Ovary (tissue), 9 donors: ENCODE measurements around the gene FNDC11. TPM values are rescaled to one million over a fixed set of nuclear protein-coding genes. Genes with fewer than 3 reads are reported as not detected.
"Not testable (repeated sequence)": the region's sequence is repeated elsewhere in the genome, so short reads cannot be mapped to it uniquely, and the experiment has no call there.

Experiments
- DNase-seq, 5 donors: peaks; one replicate each; pipeline ENCODE4 v3.0.0-alpha.2; 2019 to 2020
- H3K27ac ChIP-seq, 2 donors: fragments of 200-600 bp; one replicate each; pipeline versions ENCODE4 v1.5.1 to v1.8.0; 2019 to 2022
- H3K27me3 ChIP-seq: fragments of 200-600 bp; one replicate; pipeline ENCODE4 v1.8.0; 2022
- H3K36me3 ChIP-seq: fragments of 200-600 bp; sonication (generic); one replicate; pipeline ENCODE4 v1.5.1; 2019
- H3K4me1 ChIP-seq: one replicate; pipeline ENCODE4 v1.8.1; 2013; ENCODE audit warnings: mild to moderate bottlenecking, moderate library complexity; ENCODE audit not compliant: insufficient read depth
- H3K4me3 ChIP-seq: fragments of 200-600 bp; sonication (generic); one replicate; pipeline ENCODE4 v1.5.1; 2017
- H3K9me3 ChIP-seq, 2 donors: fragments of 200-600 bp in 1 of 2; sonication (generic) in 1 of 2; one replicate each; pipeline versions ENCODE4 v1.5.1 to v1.8.1; 2013 to 2019; ENCODE audit warnings: mild to moderate bottlenecking in 1 of 2, moderate library complexity in 1 of 2
- CTCF ChIP-seq, 3 donors: fragments of 450-650 bp in 2 of 3; fragments of 200-600 bp in 1 of 3; IDR thresholded peaks; one replicate each; pipeline versions ENCODE4 v1.5.1 to v1.8.0; 2016 to 2022; ENCODE audit warnings: antibody characterized with exemption in 3 of 3, mild to moderate bottlenecking in 1 of 3
- EP300 ChIP-seq: sonication (generic); formaldehyde crosslinking; IDR thresholded peaks from one replicate; pipeline ENCODE4 v1.6.1; 2017; ENCODE audit warnings: antibody characterized with exemption
- POLR2A ChIP-seq: fragments of 450-650 bp; IDR thresholded peaks from one replicate; pipeline ENCODE4 v1.6.1; 2017; ENCODE audit warnings: antibody characterized with exemption, mild to moderate bottlenecking, moderate library complexity
- WGBS, 3 donors: extraction: QIAGEN DNeasy Blood & Tissue Kit in 1 of 3; methylation state at CpG; one replicate each; pipeline versions ENCODE4 v1.1.5 to v1.1.7; 2013 to 2017; 5-methylcytosine and 5-hydroxymethylcytosine counted together
- intact Hi-C, 4 donors: fragments of 100-400 bp; cut with DNase I; formaldehyde crosslinking; loops; one replicate each; pipeline versions ENCODE4 v1.11.0 to v1.15.1; 2022 to 2023
- polyA plus RNA-seq, 2 donors: library from polyadenylated mRNA; stranded (reverse); fragments of 200-250 nt in 1 of 2; fragments of 350-450 nt in 1 of 2; fragmentation: Illumina TruSeq in 1 of 2; extraction: RNeasy Lipid Tissue Mini Kit (QIAGEN cat#74804) in 1 of 2; gene quantifications; one replicate each; pipeline ENCODE4 v1.2.3, GENCODE V29; 2013 to 2014
- total RNA-seq, 7 donors: library from RNA; depleted of rRNA in 2 of 7; stranded (reverse); fragments of >200 nt in 2 of 7; fragmentation: NEBNext Ultra II Directional in 3 of 7; extraction: Animal tissue kit (Norgen Biotek cat#: 25700) in 3 of 7; gene quantifications; one replicate each; pipeline versions ENCODE4 v1.1.0 to v1.2.4, GENCODE V29; 2016 to 2023
- donor health status: DM: no; HTN: no; CAD: no; lungs with moderate emphysema.
- donor health status: DM: no; HTN: no; CAD: no.
- donor health status: Bipolar disorder and iron deficiency.
- donor health status: DM: yes; HTN: yes; CAD: no.
- donor health status: DM: no; HTN: no; CAD: no.
- donor health status: DM: yes; HTN: yes; CAD: no.

Gene FNDC11
- total and polyA plus RNA-seq, 9 donors = 0.10 to 5.5 (median 0.35) TPM; not detected in 2

GRCh38 chr20:63555661-63556381 lies 1.9 kb downstream of the FNDC11 start:
- no peak overlapping the region for H3K4me3 ChIP-seq
- no peaks in the 10 kb centered on the region for H3K27me3 ChIP-seq
- no peaks in the 10 kb centered on the region for H3K9me3 ChIP-seq
- H3K4me1 ChIP-seq = peaks cover 1% of the 10 kb centered on the region
- no peak for DNase-seq
- no peaks in the 10 kb centered on the region for H3K36me3 ChIP-seq
- intact Hi-C loops = loop anchor here in 1 of 4 donors (10.0 kb wide), 1 partner anchor 329 kb away; no protein-coding TSS in a partner anchor
- WGBS, 3 donors = 89 to 93% (median 91%) methylated on average over 33 to 45 of the region's 45 CpGs
- no peak for TF ChIP-seq EP300
- TF ChIP-seq CTCF (IDR thresholded peaks at IDR 0.05) = no peak
- no peak for TF ChIP-seq POLR2A
- H3K27ac ChIP-seq = no peak overlapping the region

GRCh38 chr20:63556873-63557478 lies 3.0 kb downstream of the FNDC11 start:
- Histone ChIP-seq H3K4me1 (peaks cover 1% of the 10 kb centered on the region), H3K36me3 (no peaks in the 10 kb centered on the region), H3K27ac (no peak overlapping the region), H3K27me3 (no peaks in the 10 kb centered on the region), H3K9me3 (no peaks in the 10 kb centered on the region), H3K4me3 (no peak overlapping the region)
- intact Hi-C loops = loop anchor here in 1 of 4 donors (10.0 kb wide), 1 partner anchor 328 kb away; no protein-coding TSS in a partner anchor
- TF ChIP-seq POLR2A = no peak
- no peak for DNase-seq
- 71 to 77% (median 72%) methylated on average over 23 of the region's 23 CpGs for WGBS, 3 donors

- TF ChIP-seq POLR2A = no peak
- no peak overlapping the region for H3K27ac ChIP-seq
- peaks cover 1% of the 10 kb centered on the region for H3K4me1 ChIP-seq
- intact Hi-C loops = loop anchor here in 1 of 4 donors (10.0 kb wide), 1 partner anchor 327 kb away; no protein-coding TSS in a partner anchor
- WGBS, 3 donors = 84 to 93% (median 87%) methylated on average over 19 of the region's 19 CpGs
- H3K36me3 ChIP-seq = no peaks in the 10 kb centered on the region
- no peaks in the 10 kb centered on the region for H3K9me3 ChIP-seq
- no peaks in the 10 kb centered on the region for H3K27me3 ChIP-seq
- DNase-seq = no peak
- H3K4me3 ChIP-seq = no peak overlapping the region
Observed at GRCh38 chr20:63557481-63557891, 3.5 kb downstream of the FNDC11 start.

GRCh38 chr20:63558804-63559484 lies 5.0 kb downstream of the FNDC11 start:
- intact Hi-C loops = loop anchor here in 1 of 4 donors (10.0 kb wide), 1 partner anchor 326 kb away; no protein-coding TSS in a partner anchor
- no peak for TF ChIP-seq CTCF (IDR thresholded peaks at IDR 0.05)
- TF ChIP-seq POLR2A = no peak
- no peak for TF ChIP-seq EP300
- H3K9me3 ChIP-seq = no peaks in the 10 kb centered on the region
- H3K27ac ChIP-seq = no peak overlapping the region
- H3K27me3 ChIP-seq = no peaks in the 10 kb centered on the region
- H3K4me3 ChIP-seq = no peak overlapping the region
- peaks cover 1% of the 10 kb centered on the region for H3K4me1 ChIP-seq
- DNase-seq = no peak
- H3K36me3 ChIP-seq = no peaks in the 10 kb centered on the region
- 92 to 95% (median 94%) methylated on average over 14 of the region's 14 CpGs for WGBS, 3 donors

- not testable (repeated sequence) for H3K36me3 ChIP-seq, H3K27ac ChIP-seq, H3K4me3 ChIP-seq, H3K4me1 ChIP-seq, DNase-seq, H3K9me3 ChIP-seq, H3K27me3 ChIP-seq
- intact Hi-C loops = loop anchor here in 1 of 4 donors (10.0 kb wide), 1 partner anchor 325 kb away; no protein-coding TSS in a partner anchor
- 93 to 96% (median 94%) methylated on average over 31 of the region's 31 CpGs for WGBS, 3 donors
Observed at GRCh38 chr20:63559485-63560332, 5.8 kb downstream of the FNDC11 start.
